Subcutaneous abdominal adipose tissue (tissue), 5 donors: ENCODE results near the gene MMADHC.

Experiments
- H3K27ac ChIP-seq: one replicate; pipeline ENCODE4 v1.7.0; 2013; ENCODE audit warnings: low read depth, mild to moderate bottlenecking, inconsistent platforms, low read length, moderate library complexity
- H3K27me3 ChIP-seq, 5 donors: one replicate each; pipeline ENCODE4 v1.7.0; 2013; ENCODE audit warnings: low read length in 5 of 5, inconsistent platforms in 1 of 5; ENCODE audit not compliant: control insufficient read depth in 5 of 5, insufficient read depth in 4 of 5
- H3K36me3 ChIP-seq, 5 donors: one replicate each; pipeline ENCODE4 v1.7.0; 2013; ENCODE audit warnings: low read length in 5 of 5; ENCODE audit not compliant: control insufficient read depth in 5 of 5, insufficient read depth in 5 of 5
- H3K4me1 ChIP-seq, 5 donors: one replicate each; pipeline ENCODE4 v1.7.0; 2013; ENCODE audit warnings: low read length in 5 of 5, mild to moderate bottlenecking in 3 of 5, moderate library complexity in 1 of 5; ENCODE audit not compliant: control insufficient read depth in 5 of 5, insufficient read depth in 5 of 5
- H3K4me3 ChIP-seq, 5 donors: one replicate each; pipeline ENCODE4 v1.7.0; 2013; ENCODE audit warnings: low read length in 5 of 5, low read depth in 1 of 5
- H3K9ac ChIP-seq, 5 donors: one replicate each; pipeline ENCODE4 v1.7.0; 2013; ENCODE audit warnings: low read length in 5 of 5, mild to moderate bottlenecking in 4 of 5, moderate library complexity in 3 of 5
- H3K9me3 ChIP-seq, 5 donors: one replicate each; pipeline ENCODE4 v1.7.0; 2013; ENCODE audit warnings: low read length in 5 of 5; ENCODE audit not compliant: control insufficient read depth in 5 of 5
- donor health status: healthy.
- donor health status: healthy.
- donor health status: healthy.
- donor health status: healthy.
- donor health status: healthy.

Gene MMADHC

GRCh38 chr2:149596471-149596870 is 8.9 kb upstream of the MMADHC start:
- peaks cover 0 to 6% (median 0%) of the 10 kb centered on the region in 5 donors for H3K36me3 ChIP-seq
- H3K9ac ChIP-seq, result no peak overlapping the region
- H3K27me3 ChIP-seq, result no peaks in the 10 kb centered on the region
- peaks cover 0 to 2% (median 0%) of the 10 kb centered on the region in 5 donors for H3K9me3 ChIP-seq
- H3K4me1 ChIP-seq, result peaks cover 0 to 11% (median 8%) of the 10 kb centered on the region in 5 donors
- H3K27ac ChIP-seq, result no peak overlapping the region
- no peak overlapping the region for H3K4me3 ChIP-seq

- Histone ChIP-seq H3K27ac (no peak overlapping the region), H3K9me3 (no peaks in the 10 kb centered on the region), H3K4me3 (no peak overlapping the region), H3K4me1 (peaks cover 0 to 11% (median 8%) of the 10 kb centered on the region in 5 donors), H3K9ac (no peak overlapping the region), H3K27me3 (no peaks in the 10 kb centered on the region), H3K36me3 (peaks cover 0 to 6% (median 0%) of the 10 kb centered on the region in 5 donors)
These were observed 7.7 kb upstream of the MMADHC start for GRCh38 chr2:149595056-149595963.

- Histone ChIP-seq H3K4me3 (no peak overlapping the region), H3K27ac (no peak overlapping the region), H3K27me3 (no peaks in the 10 kb centered on the region), H3K4me1 (peaks cover 0 to 11% (median 8%) of the 10 kb centered on the region in 5 donors), H3K9ac (no peak overlapping the region), H3K9me3 (no peaks in the 10 kb centered on the region), H3K36me3 (peaks cover 0 to 6% (median 0%) of the 10 kb centered on the region in 5 donors)
These were observed 6.8 kb upstream of the MMADHC start for GRCh38 chr2:149594411-149594810.

GRCh38 chr2:149587950-149588487 is 444 bp upstream of the MMADHC start:
- peak overlapping the region; percentile 91 for H3K27ac ChIP-seq
- no peaks in the 10 kb centered on the region for H3K27me3 ChIP-seq
- peaks cover 0 to 27% (median 22%) of the 10 kb centered on the region in 5 donors for H3K4me1 ChIP-seq
- peak overlapping the region; percentile 94 to 100 (median 97) for H3K4me3 ChIP-seq
- H3K9me3 ChIP-seq, result no peaks in the 10 kb centered on the region
- peak overlapping the region in 2 of 5 donors; percentile 85 to 99 for H3K9ac ChIP-seq
- peaks cover 0 to 3% (median 0%) of the 10 kb centered on the region in 5 donors for H3K36me3 ChIP-seq

- H3K9me3 ChIP-seq, result no peaks in the 10 kb centered on the region
- peak overlapping the region; percentile 85 to 99 (median 95) for H3K9ac ChIP-seq
- peaks cover 0 to 27% (median 22%) of the 10 kb centered on the region in 5 donors for H3K4me1 ChIP-seq
- peak overlapping the region; percentile 91 for H3K27ac ChIP-seq
- peaks cover 2 to 10% (median 3%) of the 10 kb centered on the region in 5 donors for H3K36me3 ChIP-seq
- peak overlapping the region; percentile 94 to 100 (median 97) for H3K4me3 ChIP-seq
- no peaks in the 10 kb centered on the region for H3K27me3 ChIP-seq
These were observed 716 bp downstream of the MMADHC start for GRCh38 chr2:149586898-149587219.

- Histone ChIP-seq H3K36me3 (peaks cover 9 to 18% (median 11%) of the 10 kb centered on the region in 5 donors), H3K4me1 (peaks cover 0 to 27% (median 22%) of the 10 kb centered on the region in 5 donors), H3K27ac (peak overlapping the region; percentile 1), H3K9me3 (no peaks in the 10 kb centered on the region), H3K9ac (peak overlapping the region in 3 of 5 donors; percentile 35 to 99 (median 95)), H3K27me3 (no peaks in the 10 kb centered on the region), H3K4me3 (peak overlapping the region; percentile 94 to 100 (median 97))
These were observed 1.5 kb downstream of the MMADHC start for GRCh38 chr2:149586063-149586462.

- H3K4me3 ChIP-seq, result peak overlapping the region in 2 of 5 donors; percentile 27 to 40
These were observed 2.2 kb downstream of the MMADHC start for GRCh38 chr2:149585166-149585885.

GRCh38 chr2:149579972-149580882 is 7.3 kb downstream of the MMADHC start:
- Histone ChIP-seq H3K9me3 (no peaks in the 10 kb centered on the region), H3K9ac (no peak overlapping the region), H3K36me3 (peaks cover 42 to 63% (median 55%) of the 10 kb centered on the region in 5 donors), H3K27me3 (no peaks in the 10 kb centered on the region), H3K4me1 (peaks cover 0 to 11% (median 2%) of the 10 kb centered on the region in 5 donors), H3K4me3 (no peak overlapping the region), H3K27ac (no peak overlapping the region)

More at GRCh38 chr2:149585166-149585885, 2.2 kb downstream of the MMADHC start:
- H3K9ac ChIP-seq, result peak overlapping the region in 2 of 5 donors; percentile 31 to 44
- H3K27ac ChIP-seq, result no peak overlapping the region
- H3K4me1 ChIP-seq, result peaks cover 0 to 27% (median 23%) of the 10 kb centered on the region in 5 donors
- no peaks in the 10 kb centered on the region for H3K27me3 ChIP-seq
- H3K9me3 ChIP-seq, result no peaks in the 10 kb centered on the region
- peaks cover 14 to 24% (median 16%) of the 10 kb centered on the region in 5 donors for H3K36me3 ChIP-seq

GRCh38 chr2:149577269-149577668 is 10.3 kb downstream of the MMADHC start:
- no peaks in the 10 kb centered on the region for H3K27me3 ChIP-seq
- no peak overlapping the region for H3K27ac ChIP-seq
- no peak overlapping the region for H3K9ac ChIP-seq
- H3K36me3 ChIP-seq, result peaks cover 49 to 83% (median 63%) of the 10 kb centered on the region in 5 donors
- H3K4me3 ChIP-seq, result no peak overlapping the region
- H3K4me1 ChIP-seq, result peaks cover 0 to 6% (median 0%) of the 10 kb centered on the region in 5 donors
- H3K9me3 ChIP-seq, result no peaks in the 10 kb centered on the region
